ENCODE results near the gene HCK. TPM values are rescaled to one million over a fixed set of nuclear protein-coding genes. Genes with fewer than 3 reads are reported as not detected.

Gene HCK
- total and polyA plus RNA-seq, 9 of the 15 experiments (the other 6 are each of a cell fraction or from before 2014, with no cell fraction given), result 0.09 to 0.51 (median 0.27) TPM; not detected in 6

DNA sequence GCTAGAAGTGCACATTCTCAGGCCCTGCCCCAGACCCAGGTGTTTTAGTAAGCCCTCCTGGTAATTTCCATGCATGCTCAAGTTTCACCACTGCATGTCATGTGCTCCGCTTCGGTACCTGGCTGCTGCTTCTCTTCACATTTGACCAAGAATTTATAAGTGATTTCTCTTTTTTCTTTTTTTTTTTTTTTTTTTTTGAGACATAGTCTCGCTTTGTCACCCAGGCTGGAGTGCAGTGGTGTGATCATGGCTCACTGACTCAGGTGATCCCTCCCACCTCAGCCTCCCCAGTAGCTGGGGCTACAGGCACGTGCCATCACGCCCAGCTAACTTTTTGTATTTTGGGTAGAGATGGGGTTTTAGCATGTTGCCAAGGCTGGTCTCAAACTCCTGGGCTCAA lies 73.5 kb downstream of the HCK start:
- 88% methylated on average over 4 of the region's 5 CpGs for WGBS (ENCODE audit: insufficient coverage, low coverage, missing lambda C conversion rate)
- DNase-seq (ENCODE audit: extremely low read depth in 1 of 4, low spot score in 3 of 4), result no peak
- Histone ChIP-seq H3K9me1 (ENCODE audit: control insufficient read depth, insufficient read depth, low read length) (no peaks in the 10 kb centered on the region), H3K4me1 (replicated peaks in 1 of 2; ENCODE audit: control insufficient read depth in 2 of 2, insufficient read depth in 2 of 2, low read length in 2 of 2) (no peaks in the 10 kb centered on the region; a peak in 1 of 5 replicates), H3K4me2 (ENCODE audit: insufficient read depth, low read length) (no peak overlapping the region), H3K9me3 (replicated peaks; ENCODE audit: control insufficient read depth, insufficient read depth, low read depth, low read length) (no peaks in the 10 kb centered on the region), H3K27ac (ENCODE audit: extremely low read depth, low read depth, low read length) (no peak overlapping the region), H2AFZ (ENCODE audit: low read depth, low read length) (no peak overlapping the region), H3K27me3 (ENCODE audit: control insufficient read depth in 2 of 2, insufficient read depth in 2 of 2, low read length in 2 of 2) (no peaks in the 10 kb centered on the region), H3K9ac (ENCODE audit: insufficient read depth in 1 of 2, low read depth in 2 of 2, low read length in 2 of 2) (no peak overlapping the region), H3K4me3 (no peak overlapping the region), H3K79me2 (ENCODE audit: control insufficient read depth, insufficient read depth, low read length) (peaks cover 50% of the 10 kb centered on the region), H4K20me1 (replicated peaks; ENCODE audit: control insufficient read depth, insufficient read depth, low read length) (peaks cover 12% of the 10 kb centered on the region; the same call in 1 of the 2 replicates), H3K36me3 (ENCODE audit: control insufficient read depth, insufficient read depth, low read length) (peaks cover 25% of the 10 kb centered on the region; the same call in 2 of the 3 replicates)
- BruUV-seq (replicated peaks), result no TSS peak
- intact Hi-C loops (cut with micrococcal nuclease) (no loop called here), in situ Hi-C loops (cut with MboI) (no loop called here)
- ChIA-PET CTCF (ENCODE audit: low intra/inter-chr PET ratio) (no interaction called here), POLR2A (interaction anchor here (0.9 kb wide), 1 partner anchor 18 kb away, joined by 3 read pairs; no protein-coding TSS in a partner anchor)
- ATAC-seq, result no peak
- TF ChIP-seq, protein P1, sequence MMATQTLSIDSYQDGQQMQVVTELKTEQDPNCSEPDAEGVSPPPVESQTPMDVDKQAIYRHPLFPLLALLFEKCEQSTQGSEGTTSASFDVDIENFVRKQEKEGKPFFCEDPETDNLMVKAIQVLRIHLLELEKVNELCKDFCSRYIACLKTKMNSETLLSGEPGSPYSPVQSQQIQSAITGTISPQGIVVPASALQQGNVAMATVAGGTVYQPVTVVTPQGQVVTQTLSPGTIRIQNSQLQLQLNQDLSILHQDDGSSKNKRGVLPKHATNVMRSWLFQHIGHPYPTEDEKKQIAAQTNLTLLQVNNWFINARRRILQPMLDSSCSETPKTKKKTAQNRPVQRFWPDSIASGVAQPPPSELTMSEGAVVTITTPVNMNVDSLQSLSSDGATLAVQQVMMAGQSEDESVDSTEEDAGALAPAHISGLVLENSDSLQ (IDR thresholded peaks at IDR 0.05), result no peak
- TF ChIP-seq, protein P2, sequence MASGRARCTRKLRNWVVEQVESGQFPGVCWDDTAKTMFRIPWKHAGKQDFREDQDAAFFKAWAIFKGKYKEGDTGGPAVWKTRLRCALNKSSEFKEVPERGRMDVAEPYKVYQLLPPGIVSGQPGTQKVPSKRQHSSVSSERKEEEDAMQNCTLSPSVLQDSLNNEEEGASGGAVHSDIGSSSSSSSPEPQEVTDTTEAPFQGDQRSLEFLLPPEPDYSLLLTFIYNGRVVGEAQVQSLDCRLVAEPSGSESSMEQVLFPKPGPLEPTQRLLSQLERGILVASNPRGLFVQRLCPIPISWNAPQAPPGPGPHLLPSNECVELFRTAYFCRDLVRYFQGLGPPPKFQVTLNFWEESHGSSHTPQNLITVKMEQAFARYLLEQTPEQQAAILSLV (tag; IDR thresholded peaks at IDR 0.05), result no peak
- TF ChIP-seq BACH1 (tag; IDR thresholded peaks at IDR 0.05) (no peak), ZNF124 (CRISPR knock-in tag; IDR thresholded peaks at IDR 0.05) (no peak), ZFP30 (CRISPR knock-in tag; IDR thresholded peaks at IDR 0.05; ENCODE audit: borderline replicate concordance) (no peak), ETV1 (tag; conservative IDR thresholded peaks at IDR 0.05; ENCODE audit: low read depth) (no peak), NR1H2 (CRISPR knock-in tag; IDR thresholded peaks at IDR 0.05) (no peak)
- TF ChIP-seq, protein P3, sequence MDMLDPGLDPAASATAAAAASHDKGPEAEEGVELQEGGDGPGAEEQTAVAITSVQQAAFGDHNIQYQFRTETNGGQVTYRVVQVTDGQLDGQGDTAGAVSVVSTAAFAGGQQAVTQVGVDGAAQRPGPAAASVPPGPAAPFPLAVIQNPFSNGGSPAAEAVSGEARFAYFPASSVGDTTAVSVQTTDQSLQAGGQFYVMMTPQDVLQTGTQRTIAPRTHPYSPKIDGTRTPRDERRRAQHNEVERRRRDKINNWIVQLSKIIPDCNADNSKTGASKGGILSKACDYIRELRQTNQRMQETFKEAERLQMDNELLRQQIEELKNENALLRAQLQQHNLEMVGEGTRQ (CRISPR knock-in tag; IDR thresholded peaks at IDR 0.05), result no peak
- TF ChIP-seq, protein P4, sequence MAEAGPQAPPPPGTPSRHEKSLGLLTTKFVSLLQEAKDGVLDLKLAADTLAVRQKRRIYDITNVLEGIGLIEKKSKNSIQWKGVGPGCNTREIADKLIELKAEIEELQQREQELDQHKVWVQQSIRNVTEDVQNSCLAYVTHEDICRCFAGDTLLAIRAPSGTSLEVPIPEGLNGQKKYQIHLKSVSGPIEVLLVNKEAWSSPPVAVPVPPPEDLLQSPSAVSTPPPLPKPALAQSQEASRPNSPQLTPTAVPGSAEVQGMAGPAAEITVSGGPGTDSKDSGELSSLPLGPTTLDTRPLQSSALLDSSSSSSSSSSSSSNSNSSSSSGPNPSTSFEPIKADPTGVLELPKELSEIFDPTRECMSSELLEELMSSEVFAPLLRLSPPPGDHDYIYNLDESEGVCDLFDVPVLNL (CRISPR knock-in tag; IDR thresholded peaks at IDR 0.05; ENCODE audit: low read depth), result no peak
- TF ChIP-seq, protein P5, sequence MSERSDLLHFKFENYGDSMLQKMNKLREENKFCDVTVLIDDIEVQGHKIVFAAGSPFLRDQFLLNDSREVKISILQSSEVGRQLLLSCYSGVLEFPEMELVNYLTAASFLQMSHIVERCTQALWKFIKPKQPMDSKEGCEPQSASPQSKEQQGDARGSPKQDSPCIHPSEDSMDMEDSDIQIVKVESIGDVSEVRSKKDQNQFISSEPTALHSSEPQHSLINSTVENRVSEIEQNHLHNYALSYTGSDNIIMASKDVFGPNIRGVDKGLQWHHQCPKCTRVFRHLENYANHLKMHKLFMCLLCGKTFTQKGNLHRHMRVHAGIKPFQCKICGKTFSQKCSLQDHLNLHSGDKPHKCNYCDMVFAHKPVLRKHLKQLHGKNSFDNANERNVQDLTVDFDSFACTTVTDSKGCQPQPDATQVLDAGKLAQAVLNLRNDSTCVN (CRISPR knock-in tag; IDR thresholded peaks at IDR 0.05), result no peak
- FAIRE-seq, result no peak

All from K562 (cell line).